Stomach (tissue), 4 donors: ENCODE measurements around the gene BEST2.

Experiments used
- CTCF ChIP-seq, 7 experiments: fragments of 450-650 bp in 4 of 7; fragments of 200-600 bp in 3 of 7; sonication (generic) in 3 of 7; IDR thresholded peaks; one replicate each; pipeline ENCODE4 v1.5.1; 2016 to 2019; ENCODE audit warnings: antibody characterized with exemption in 7 of 7, control low read depth in 2 of 7, mild to moderate bottlenecking in 1 of 7
- EP300 ChIP-seq: sonication (generic); formaldehyde crosslinking; IDR thresholded peaks from one replicate; pipeline ENCODE4 v1.6.1; 2017; ENCODE audit warnings: antibody characterized with exemption
- POLR2A ChIP-seq, 4 donors: fragments of 450-650 bp; IDR thresholded peaks; one replicate each; pipeline ENCODE4 v1.6.1; 2016; ENCODE audit warnings: antibody characterized with exemption in 4 of 4, control low read depth in 2 of 4, mild to moderate bottlenecking in 1 of 4, moderate library complexity in 1 of 4
- POLR2AphosphoS5 ChIP-seq, 3 donors: sonication (generic); formaldehyde crosslinking; IDR thresholded peaks; one replicate each; pipeline ENCODE4 v1.6.1; 2016; ENCODE audit warnings: antibody characterized with exemption in 3 of 3

- no peak for TF ChIP-seq CTCF (IDR thresholded peaks at IDR 0.05)
- no peak for TF ChIP-seq EP300
- TF ChIP-seq POLR2A (IDR thresholded peaks at IDR 0.05) = no peak
- TF ChIP-seq POLR2AphosphoS5 (IDR thresholded peaks at IDR 0.05) = no peak
Measured at GRCh38 chr19:12789098-12789903, 37.7 kb downstream of the BEST2 start.
